Smooth muscle cell (in vitro differentiated cells): ENCODE measurements around the gene KRT6C. TPM values are rescaled to one million over a fixed set of nuclear protein-coding genes. Genes with fewer than 3 reads are reported as not detected.

ENCODE experiments used
- DNase-seq: peaks from one replicate; lab custom pipeline; 2025; ENCODE audit not compliant: unreplicated experiment; lab: John Stamatoyannopoulos, UW
- H2AFZ ChIP-seq: fragments of 200-600 bp; sonication (generic); 2 replicates; pipeline ENCODE4 v1.6.0; 2016; ENCODE audit warnings: antibody characterized with exemption, low read depth, mild to moderate bottlenecking
- H3F3A ChIP-seq: fragments of 200-600 bp; sonication (generic); 2 replicates; pipeline ENCODE4 v1.6.0; 2017; ENCODE audit warnings: antibody characterized with exemption, low read depth
- H3K27ac ChIP-seq: fragments of 200-600 bp; sonication (generic); 2 replicates; pipeline ENCODE4 v1.5.1; 2016; ENCODE audit warnings: low read depth, mild to moderate bottlenecking
- H3K27me3 ChIP-seq: fragments of 200-600 bp; sonication (generic); 2 replicates; pipeline ENCODE4 v1.6.1; 2016; ENCODE audit warnings: low read depth, mild to moderate bottlenecking
- H3K36me3 ChIP-seq: fragments of 200-600 bp; sonication (generic); 2 replicates; pipeline ENCODE4 v1.5.1; 2016; ENCODE audit warnings: low read depth
- H3K4me1 ChIP-seq: fragments of 200-600 bp; sonication (generic); 2 replicates; pipeline ENCODE4 v1.5.1; 2016; ENCODE audit warnings: low read depth
- H3K4me2 ChIP-seq: fragments of 200-600 bp; sonication (generic); 2 replicates; pipeline ENCODE4 v1.6.0; 2016; ENCODE audit warnings: mild to moderate bottlenecking
- H3K4me3 ChIP-seq: fragments of 200-600 bp; sonication (generic); 2 replicates; pipeline ENCODE4 v1.5.1; 2016; ENCODE audit warnings: mild to moderate bottlenecking
- H3K79me2 ChIP-seq: fragments of 200-600 bp; sonication (generic); 2 replicates; pipeline ENCODE4 v1.6.0; 2016; ENCODE audit warnings: low read depth, mild to moderate bottlenecking
- H3K9ac ChIP-seq: fragments of 200-600 bp; sonication (generic); 2 replicates; pipeline ENCODE4 v1.6.0; 2016; ENCODE audit warnings: low read depth
- H3K9me3 ChIP-seq: fragments of 200-600 bp; sonication (generic); replicated peaks from 2 replicates; pipeline ENCODE4 v1.5.1; 2016; ENCODE audit warnings: low read depth
- H4K20me1 ChIP-seq: fragments of 200-600 bp; sonication (generic); 2 replicates; pipeline ENCODE4 v1.6.0; 2016; ENCODE audit warnings: low read depth
- WGBS: methylation state at CpG from one replicate; pipeline ENCODE4 v1.1.7; 2016; ENCODE audit warnings: low lambda C conversion rate; 5-methylcytosine and 5-hydroxymethylcytosine counted together
- polyA plus RNA-seq: library from polyadenylated mRNA; unstranded; fragments of >200 nt; fragmentation: Nextera tagmentation; extraction: Ambion mirVana; gene quantifications from 2 replicates; pipeline ENCODE4 v1.2.1, GENCODE V29; 2016
- total RNA-seq: library from RNA; depleted of rRNA; stranded (reverse); fragments of >200 nt; gene quantifications from 2 replicates; pipeline ENCODE4 v1.2.3, GENCODE V29; 2014
- TF ChIP-seq, protein P1 (sequence below): fragments of 200-600 bp; sonication (generic); IDR thresholded peaks from 2 replicates; pipeline ENCODE4 v1.5.1; 2017; ENCODE audit warnings: borderline replicate concordance, mild to moderate bottlenecking, antibody characterized with exemption; ENCODE audit not compliant: insufficient read depth, poor library complexity, severe bottlenecking

Gene KRT6C
- total and polyA plus RNA-seq, 2 experiments from 2014 or later: 22.0 to 32.6 TPM

DNA sequence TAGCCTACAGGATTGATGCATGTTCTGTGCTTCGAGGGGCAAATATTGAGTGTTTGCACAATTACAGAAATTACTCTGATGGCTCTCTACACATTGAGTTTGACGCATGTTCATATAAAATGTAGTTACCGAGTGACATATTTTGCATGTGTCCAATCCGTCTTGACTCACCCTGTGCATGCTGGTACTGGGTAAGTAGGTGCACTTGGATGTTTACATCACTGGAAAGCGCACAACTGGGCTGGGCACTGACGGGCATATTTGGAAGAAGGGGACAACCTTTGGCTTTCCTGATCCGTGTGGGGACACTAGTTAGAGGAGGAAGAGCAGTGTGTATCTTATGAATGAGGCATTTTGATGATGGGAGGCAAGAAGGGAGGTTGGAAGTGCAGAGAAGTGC lies 24.4 kb upstream of the KRT6C start:
- Histone ChIP-seq H4K20me1 (no peaks in the 10 kb centered on the region), H3K27me3 (no peaks in the 10 kb centered on the region), H3K9me3 (no peaks in the 10 kb centered on the region), H3K9ac (no peak overlapping the region), H3F3A (no peaks in the 10 kb centered on the region), H3K4me1 (peaks cover 19% of the 10 kb centered on the region), H3K79me2 (no peaks in the 10 kb centered on the region), H3K4me2 (no peak overlapping the region), H2AFZ (no peak overlapping the region), H3K4me3 (no peak overlapping the region), H3K36me3 (no peaks in the 10 kb centered on the region), H3K27ac (no peak overlapping the region)
- no peak for DNase-seq
- 95% methylated on average over 7 of the region's 7 CpGs for WGBS
- TF ChIP-seq, protein P1, sequence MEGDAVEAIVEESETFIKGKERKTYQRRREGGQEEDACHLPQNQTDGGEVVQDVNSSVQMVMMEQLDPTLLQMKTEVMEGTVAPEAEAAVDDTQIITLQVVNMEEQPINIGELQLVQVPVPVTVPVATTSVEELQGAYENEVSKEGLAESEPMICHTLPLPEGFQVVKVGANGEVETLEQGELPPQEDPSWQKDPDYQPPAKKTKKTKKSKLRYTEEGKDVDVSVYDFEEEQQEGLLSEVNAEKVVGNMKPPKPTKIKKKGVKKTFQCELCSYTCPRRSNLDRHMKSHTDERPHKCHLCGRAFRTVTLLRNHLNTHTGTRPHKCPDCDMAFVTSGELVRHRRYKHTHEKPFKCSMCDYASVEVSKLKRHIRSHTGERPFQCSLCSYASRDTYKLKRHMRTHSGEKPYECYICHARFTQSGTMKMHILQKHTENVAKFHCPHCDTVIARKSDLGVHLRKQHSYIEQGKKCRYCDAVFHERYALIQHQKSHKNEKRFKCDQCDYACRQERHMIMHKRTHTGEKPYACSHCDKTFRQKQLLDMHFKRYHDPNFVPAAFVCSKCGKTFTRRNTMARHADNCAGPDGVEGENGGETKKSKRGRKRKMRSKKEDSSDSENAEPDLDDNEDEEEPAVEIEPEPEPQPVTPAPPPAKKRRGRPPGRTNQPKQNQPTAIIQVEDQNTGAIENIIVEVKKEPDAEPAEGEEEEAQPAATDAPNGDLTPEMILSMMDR: no peak

DNA sequence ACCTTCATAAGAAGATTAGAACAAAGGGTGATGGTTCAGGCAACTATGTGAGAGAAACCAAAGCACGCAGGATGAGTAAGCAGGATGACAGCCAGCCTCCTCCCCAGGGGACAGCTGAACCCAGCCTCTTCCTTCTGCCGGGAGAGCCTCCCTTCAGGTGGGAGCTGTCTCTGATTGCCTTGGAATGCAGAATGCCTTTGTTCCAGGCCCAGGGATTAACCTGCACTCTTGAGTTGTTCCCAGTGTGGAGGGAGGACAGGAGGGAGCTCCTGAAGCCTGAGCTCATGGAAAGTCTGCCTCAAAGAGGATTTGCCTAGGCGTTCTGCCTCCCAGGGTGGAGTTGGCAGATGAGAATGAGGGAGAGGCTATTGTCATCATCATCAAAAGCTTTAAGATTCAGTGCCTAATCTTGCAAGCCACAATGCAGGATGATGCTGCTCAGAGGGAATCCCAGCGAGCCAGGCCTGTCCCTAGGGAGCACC lies 23.0 kb upstream of the KRT6C start:
- Histone ChIP-seq H3K79me2 (no peaks in the 10 kb centered on the region), H3K27ac (peak overlapping the region; percentile 93), H3K36me3 (no peaks in the 10 kb centered on the region), H3K9ac (no peak overlapping the region), H3K4me2 (peak overlapping the region; percentile 32), H3K4me3 (no peak overlapping the region), H4K20me1 (no peaks in the 10 kb centered on the region), H3K27me3 (peaks cover 6% of the 10 kb centered on the region), H3K9me3 (no peaks in the 10 kb centered on the region), H2AFZ (no peak overlapping the region), H3K4me1 (peaks cover 19% of the 10 kb centered on the region), H3F3A (no peaks in the 10 kb centered on the region)
- TF ChIP-seq, protein P1: no peak
- no peak for DNase-seq
- 28% methylated on average over 4 of the region's 4 CpGs for whole genome bisulfite sequencing

GRCh38 chr12:52496054-52496453 lies 22.4 kb upstream of the KRT6C start:
- DNase-seq: no peak
- Histone ChIP-seq H3K27me3 (peaks cover 10% of the 10 kb centered on the region), H3K4me2 (peak overlapping the region; percentile 32), H3K79me2 (no peaks in the 10 kb centered on the region), H4K20me1 (no peaks in the 10 kb centered on the region), H3K9ac (peak overlapping the region; percentile 79), H3K27ac (peak overlapping the region; percentile 93), H3K36me3 (no peaks in the 10 kb centered on the region), H3K9me3 (no peaks in the 10 kb centered on the region), H3K4me3 (no peak overlapping the region), H3F3A (no peaks in the 10 kb centered on the region), H2AFZ (no peak overlapping the region), H3K4me1 (peaks cover 19% of the 10 kb centered on the region)
- 83% methylated on average over 2 of the region's 2 CpGs for WGBS
- TF ChIP-seq, protein P1: no peak

- H2AFZ ChIP-seq: no peak overlapping the region
- no peaks in the 10 kb centered on the region for H4K20me1 ChIP-seq
- no peaks in the 10 kb centered on the region for H3K9me3 ChIP-seq
- no peak overlapping the region for H3K4me2 ChIP-seq
- no peaks in the 10 kb centered on the region for H3K79me2 ChIP-seq
- H3F3A ChIP-seq: no peaks in the 10 kb centered on the region
- H3K4me1 ChIP-seq: peaks cover 19% of the 10 kb centered on the region
- TF ChIP-seq, protein P1: no peak
- peak overlapping the region; percentile 79 for H3K9ac ChIP-seq
- 48% methylated on average over 3 of the region's 3 CpGs for WGBS
- H3K27me3 ChIP-seq: peaks cover 13% of the 10 kb centered on the region
- no peak for DNase-seq
- no peaks in the 10 kb centered on the region for H3K36me3 ChIP-seq
- no peak overlapping the region for H3K4me3 ChIP-seq
- peak overlapping the region; percentile 93 for H3K27ac ChIP-seq
These were observed 21.8 kb upstream of the KRT6C start for GRCh38 chr12:52495389-52495788.
